Mesodermal cell (in vitro differentiated cells): ENCODE results near the gene APOBEC2.
A peak's percentile ranks its signal among the peaks of the same experiment; 100 is the strongest.

Source experiments
- H3K27ac ChIP-seq: 2 replicates; pipeline ENCODE4 v1.7.0; 2013; ENCODE audit warnings: mild to moderate bottlenecking, low read depth, low read length, moderate library complexity; ENCODE audit not compliant: severe bottlenecking
- H3K36me3 ChIP-seq: 2 replicates; pipeline ENCODE4 v1.7.1; 2013; ENCODE audit warnings: mild to moderate bottlenecking, low read length, moderate library complexity; ENCODE audit not compliant: control insufficient read depth, insufficient read depth
- H3K4me1 ChIP-seq: one replicate; pipeline ENCODE4 v1.7.1; 2013; ENCODE audit warnings: mild to moderate bottlenecking, low read length; ENCODE audit not compliant: insufficient read depth, control insufficient read depth, poor library complexity, severe bottlenecking
- H3K4me3 ChIP-seq: 2 replicates; pipeline ENCODE4 v1.7.0; 2013; ENCODE audit warnings: low read length, control low read depth, mild to moderate bottlenecking; ENCODE audit not compliant: insufficient read depth, poor library complexity, severe bottlenecking; ENCODE audit errors: extremely low read depth
- H3K9me3 ChIP-seq: 2 replicates; pipeline ENCODE4 v1.7.1; 2013; ENCODE audit warnings: mild to moderate bottlenecking, low read length, moderate library complexity; ENCODE audit not compliant: control insufficient read depth
- WGBS, 2 experiments: methylation state at CpG; one replicate each; pipeline ENCODE4 v1.1.5; 2013; ENCODE audit warnings: missing lambda C conversion rate in 2 of 2; ENCODE audit not compliant: insufficient coverage in 2 of 2; 5-methylcytosine and 5-hydroxymethylcytosine counted together

APOBEC2 gene

GRCh38 chr6:41047306-41047705 lies 5.7 kb upstream of the APOBEC2 start:
- 100% methylated on average over 1 to 2 of the region's 2 CpGs for WGBS, 2 experiments
- Histone ChIP-seq H3K4me3 (no peak overlapping the region), H3K27ac (no peak overlapping the region), H3K36me3 (no peaks in the 10 kb centered on the region), H3K4me1 (peaks cover 21% of the 10 kb centered on the region), H3K9me3 (no peaks in the 10 kb centered on the region)

DNA sequence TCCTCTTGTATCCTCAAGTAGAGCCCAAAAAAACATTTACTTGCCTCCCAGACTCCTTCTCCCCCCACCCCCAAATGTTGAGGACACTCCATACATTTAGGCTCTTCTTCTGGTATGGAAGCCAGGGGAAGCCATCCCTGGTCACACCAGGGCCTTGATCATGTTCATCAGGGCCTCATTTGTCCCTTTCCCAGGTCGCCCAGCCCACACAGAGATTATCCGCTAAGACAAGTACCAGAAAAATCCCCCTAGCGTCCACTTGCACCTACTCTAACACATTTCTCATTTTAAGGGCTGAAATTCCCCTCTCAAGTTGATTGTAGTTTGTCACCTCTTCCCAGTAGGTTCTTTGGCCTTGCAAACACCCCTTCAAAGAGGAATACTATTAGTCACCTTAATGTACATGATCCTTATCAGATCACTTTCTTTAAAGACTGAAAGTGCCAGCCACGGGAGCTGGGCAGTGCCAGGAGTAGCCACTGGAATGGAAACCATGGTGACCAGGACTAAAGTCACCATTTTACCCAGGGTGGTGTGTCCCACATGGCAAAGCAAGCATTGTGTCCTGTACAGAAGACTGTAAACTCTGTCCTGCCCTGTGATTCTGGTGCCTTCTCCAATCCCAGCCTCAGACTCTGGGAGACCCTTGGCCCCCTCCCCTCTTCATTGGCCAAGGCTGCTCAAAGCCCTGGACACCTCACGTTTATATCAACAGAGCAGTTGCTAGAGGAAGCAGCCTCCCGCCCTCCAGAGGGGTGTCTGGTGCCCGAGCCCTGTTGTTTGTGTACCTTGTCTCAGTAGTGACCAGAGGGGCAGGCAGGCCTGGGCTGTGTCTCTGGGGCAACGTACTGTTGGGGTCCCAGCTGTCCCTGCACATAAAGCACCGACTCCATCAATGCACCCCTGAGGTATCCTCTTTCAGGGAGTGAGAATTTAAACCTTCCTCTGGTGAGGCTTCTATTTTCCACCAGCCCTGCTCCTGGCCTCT lies 5.0 kb upstream of the APOBEC2 start:
- peaks cover 21% of the 10 kb centered on the region for H3K4me1 ChIP-seq
- peak overlapping the region; percentile 24 for H3K27ac ChIP-seq
- no peaks in the 10 kb centered on the region for H3K9me3 ChIP-seq
- H3K36me3 ChIP-seq: no peaks in the 10 kb centered on the region
- no peak overlapping the region for H3K4me3 ChIP-seq
- WGBS, 2 experiments: 96 to 99% methylated on average over 7 to 8 of the region's 9 CpGs

- Histone ChIP-seq H3K9me3 (no peaks in the 10 kb centered on the region), H3K4me1 (peaks cover 21% of the 10 kb centered on the region), H3K4me3 (no peak overlapping the region), H3K27ac (peak overlapping the region; percentile 62), H3K36me3 (no peaks in the 10 kb centered on the region)
- 36 to 100% methylated on average over 1 of the region's 1 CpG for WGBS, 2 experiments
Measured at GRCh38 chr6:41049521-41049920, 3.5 kb upstream of the APOBEC2 start.

- 80 to 81% methylated on average over 5 to 6 of the region's 7 CpGs for WGBS, 2 experiments
- Histone ChIP-seq H3K27ac (peak overlapping the region; percentile 62), H3K4me3 (no peak overlapping the region), H3K4me1 (peaks cover 21% of the 10 kb centered on the region), H3K36me3 (no peaks in the 10 kb centered on the region), H3K9me3 (no peaks in the 10 kb centered on the region)
Measured at GRCh38 chr6:41049955-41050354, 3.0 kb upstream of the APOBEC2 start.

GRCh38 chr6:41050536-41050935 lies 2.5 kb upstream of the APOBEC2 start:
- H3K4me3 ChIP-seq: no peak overlapping the region
- H3K27ac ChIP-seq: no peak overlapping the region
- H3K4me1 ChIP-seq: peaks cover 21% of the 10 kb centered on the region
- WGBS, 2 experiments: 80 to 83% methylated on average over 1 to 2 of the region's 3 CpGs
- no peaks in the 10 kb centered on the region for H3K36me3 ChIP-seq
- no peaks in the 10 kb centered on the region for H3K9me3 ChIP-seq

GRCh38 chr6:41051873-41052272 lies 1.1 kb upstream of the APOBEC2 start:
- Histone ChIP-seq H3K9me3 (no peaks in the 10 kb centered on the region), H3K4me1 (peaks cover 21% of the 10 kb centered on the region), H3K4me3 (no peak overlapping the region), H3K36me3 (no peaks in the 10 kb centered on the region), H3K27ac (no peak overlapping the region)
- 87 to 91% methylated on average over 5 of the region's 5 CpGs for WGBS, 2 experiments

DNA sequence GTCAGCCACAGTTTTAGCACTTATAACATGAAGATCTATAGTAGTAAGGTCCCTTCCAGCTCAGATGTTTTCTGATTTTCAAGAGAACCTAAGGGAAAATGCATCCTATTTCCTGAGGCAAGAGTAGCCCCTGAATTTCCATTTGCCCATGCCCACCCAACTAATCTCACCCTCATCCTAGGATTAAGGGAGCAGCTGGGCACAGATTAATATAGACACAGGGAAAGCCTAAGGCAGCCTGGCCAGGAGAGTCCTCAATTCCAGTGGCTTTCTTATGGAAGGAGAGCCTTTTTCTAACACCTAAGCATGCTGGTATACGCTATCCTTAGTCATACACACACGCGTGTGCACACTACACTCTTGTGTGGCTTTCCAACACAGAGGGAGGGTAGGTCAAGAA lies 1.5 kb downstream of the APOBEC2 start:
- no peaks in the 10 kb centered on the region for H3K9me3 ChIP-seq
- WGBS, 2 experiments: 100% methylated on average over 2 of the region's 3 CpGs; no CpG with 5 or more reads in 1 of the 2 experiments
- no peak overlapping the region for H3K4me3 ChIP-seq
- H3K36me3 ChIP-seq: no peaks in the 10 kb centered on the region
- no peak overlapping the region for H3K27ac ChIP-seq
- peaks cover 25% of the 10 kb centered on the region for H3K4me1 ChIP-seq

- WGBS, 2 experiments: 82 to 100% methylated on average over 2 to 3 of the region's 3 CpGs
- Histone ChIP-seq H3K27ac (no peak overlapping the region), H3K9me3 (no peaks in the 10 kb centered on the region), H3K4me3 (no peak overlapping the region), H3K4me1 (peaks cover 23% of the 10 kb centered on the region), H3K36me3 (no peaks in the 10 kb centered on the region)
Measured at GRCh38 chr6:41055149-41055548, 2.1 kb downstream of the APOBEC2 start.

GRCh38 chr6:41056768-41057490 lies 3.9 kb downstream of the APOBEC2 start:
- no peak overlapping the region for H3K27ac ChIP-seq
- 92 to 93% methylated on average over 5 of the region's 6 CpGs for WGBS, 2 experiments
- H3K4me3 ChIP-seq: no peak overlapping the region

DNA sequence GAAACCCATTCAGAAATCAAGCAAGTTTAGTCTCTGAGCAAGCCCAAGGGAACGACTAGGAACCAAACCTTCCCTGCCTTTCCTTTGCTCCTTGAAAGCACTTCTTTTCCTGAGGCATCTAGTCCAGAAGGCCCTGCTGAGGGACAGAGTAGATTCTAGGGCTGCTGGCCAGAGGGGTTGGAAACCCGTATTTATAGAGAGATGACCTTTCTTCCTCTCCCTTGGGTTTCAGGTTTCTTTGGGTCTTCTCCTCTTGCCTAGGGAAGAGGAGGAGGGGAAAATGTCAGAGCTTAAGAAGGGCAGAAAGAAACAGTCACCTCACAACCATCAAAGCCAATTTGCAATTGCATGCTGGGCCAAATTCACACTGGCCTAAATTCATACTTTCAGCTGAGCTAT lies 5.8 kb downstream of the APOBEC2 start:
- H3K36me3 ChIP-seq: peaks cover 16% of the 10 kb centered on the region
- H3K4me1 ChIP-seq: peaks cover 16% of the 10 kb centered on the region
- H3K9me3 ChIP-seq: no peaks in the 10 kb centered on the region
- peak overlapping the region; percentile 32 for H3K27ac ChIP-seq
- WGBS, 2 experiments: 90 to 100% methylated on average over 1 of the region's 2 CpGs
- H3K4me3 ChIP-seq: no peak overlapping the region

More at GRCh38 chr6:41056768-41057490, 3.9 kb downstream of the APOBEC2 start:
- peaks cover 20% of the 10 kb centered on the region for H3K4me1 ChIP-seq
- peaks cover 12% of the 10 kb centered on the region for H3K36me3 ChIP-seq
- H3K9me3 ChIP-seq: no peaks in the 10 kb centered on the region
